PFSK-1 (cell line): ENCODE data around the gene ZNF776.

Experiments used
- POLR2AphosphoS5 ChIP-seq: IDR thresholded peaks from 2 replicates; pipeline ENCODE4 v1.6.1; 2012; ENCODE audit warnings: low read depth, mild to moderate bottlenecking, control low read depth, low read length, moderate library complexity
- SIN3A ChIP-seq: IDR thresholded peaks from 2 replicates; pipeline ENCODE4 v1.6.1; 2012; ENCODE audit warnings: mild to moderate bottlenecking, low read length, moderate library complexity, borderline replicate concordance; ENCODE audit not compliant: insufficient read depth

- TF ChIP-seq POLR2AphosphoS5 (no peak), SIN3A (no peak)
Measured at GRCh38 chr19:57708641-57709361, 37.8 kb upstream of the ZNF776 start, which contains the start of gene ZNF154.
